ENCODE measurements around the gene MDK.

MDK gene, protein sequence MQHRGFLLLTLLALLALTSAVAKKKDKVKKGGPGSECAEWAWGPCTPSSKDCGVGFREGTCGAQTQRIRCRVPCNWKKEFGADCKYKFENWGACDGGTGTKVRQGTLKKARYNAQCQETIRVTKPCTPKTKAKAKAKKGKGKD

DNA sequence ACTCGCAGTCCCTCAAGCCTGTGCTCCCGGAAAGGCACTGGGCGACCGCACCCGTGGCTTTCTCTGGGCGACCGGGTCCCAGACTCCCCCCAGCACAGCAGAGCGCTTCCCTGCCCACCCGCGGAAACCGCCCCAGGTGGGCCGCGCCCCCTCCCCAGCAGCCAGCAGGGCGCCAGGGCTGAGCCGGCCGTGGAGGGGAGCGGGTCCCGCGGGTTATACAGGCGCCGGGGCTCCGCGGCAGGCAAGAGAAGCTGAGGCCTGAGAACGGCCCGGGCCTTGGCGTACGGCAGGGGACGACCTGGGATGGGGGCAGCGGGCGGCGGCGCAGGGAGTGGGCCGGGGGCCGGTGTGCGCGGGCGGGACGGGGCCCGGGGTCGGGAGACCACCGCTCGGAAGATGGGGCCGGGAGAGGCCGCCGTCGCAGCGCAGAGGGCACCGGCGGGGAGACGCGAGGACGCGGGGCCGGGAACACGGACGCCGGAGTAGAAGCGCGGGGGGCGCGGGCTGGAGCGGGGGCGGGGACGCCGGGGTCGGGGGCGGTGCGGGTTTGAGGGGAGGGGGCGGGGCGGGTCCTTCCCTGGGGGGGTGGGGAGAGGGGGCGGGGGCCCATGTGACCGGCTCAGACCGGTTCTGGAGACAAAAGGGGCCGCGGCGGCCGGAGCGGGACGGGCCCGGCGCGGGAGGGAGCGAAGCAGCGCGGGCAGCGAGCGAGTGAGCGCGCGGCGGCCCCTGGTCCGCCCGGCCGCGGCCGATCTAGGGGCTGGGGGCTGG lies at the start of gene MDK:
Gene MDK, plus strand, starts transcription at position 622 of the 771 bp plus-strand sequence. CDS start 389 bp downstream, outside the sequence.
- DNase-seq (ENCODE audit: low spot score), result peak; percentile 22

DNA sequence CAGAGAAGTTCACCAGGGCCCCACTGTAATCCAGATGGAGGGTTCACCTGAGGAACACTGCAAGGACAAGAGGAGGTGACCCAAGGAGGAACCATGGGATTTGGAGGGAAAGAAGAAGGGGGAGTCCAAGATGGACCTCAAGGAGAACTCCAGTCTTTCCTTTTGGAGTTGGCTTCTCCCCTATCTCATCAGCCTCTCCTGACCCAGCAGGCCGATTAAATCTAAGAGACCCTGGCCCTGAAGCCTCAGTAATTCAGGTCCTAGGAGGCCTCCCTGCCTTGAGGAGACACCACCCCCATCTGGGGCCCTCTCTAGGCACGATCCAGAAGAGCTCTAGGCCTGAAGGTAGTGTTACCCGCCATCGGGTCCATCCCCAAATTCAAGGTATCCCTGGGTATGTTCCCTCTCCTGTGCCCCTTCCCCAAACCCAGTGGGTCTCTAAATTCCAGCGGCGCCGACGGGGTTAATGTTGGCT lies 49.3 kb upstream of the MDK start:
- DNase-seq (ENCODE audit: low spot score), result no peak

DNA sequence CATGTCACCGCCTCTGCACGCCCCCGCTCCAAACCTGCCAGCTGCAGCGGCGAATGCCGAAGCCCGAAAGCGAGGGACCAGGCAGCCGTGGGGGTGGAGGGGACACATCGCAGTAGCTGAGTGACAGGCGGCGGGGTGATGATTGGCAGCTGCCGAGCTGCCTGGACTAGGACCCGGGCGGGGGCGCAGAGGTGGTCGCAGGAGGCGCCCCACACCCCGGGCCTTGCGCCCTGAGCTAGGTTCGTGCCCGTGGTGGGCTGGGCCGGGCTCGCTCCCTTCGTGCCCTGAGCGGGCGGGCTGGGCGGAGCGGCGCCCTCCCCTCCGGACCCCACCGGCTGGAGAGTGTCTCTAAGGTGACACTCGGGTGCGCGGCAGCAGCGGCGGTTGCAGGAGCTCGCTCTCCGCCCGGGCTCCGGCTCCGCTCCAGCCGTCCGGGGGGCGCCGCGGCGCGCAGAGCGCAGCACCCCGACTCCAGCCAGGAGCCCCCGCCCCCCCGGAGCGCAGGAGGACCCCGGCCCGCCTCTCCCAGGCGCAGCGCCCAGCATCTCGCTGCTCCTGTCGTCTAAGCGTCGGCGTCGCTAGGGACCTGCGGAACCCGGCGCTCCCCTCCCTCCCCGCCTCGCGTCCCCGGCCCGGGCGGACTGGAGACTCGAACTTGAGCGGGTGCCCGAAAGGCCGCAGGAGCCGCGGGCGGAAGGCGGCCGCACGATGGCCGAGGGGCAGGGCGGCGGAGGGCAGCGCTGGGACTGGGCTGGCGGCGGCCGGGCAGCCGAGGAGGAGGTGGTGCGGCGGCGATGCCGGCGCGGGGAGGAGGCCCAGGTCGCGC lies 48.7 kb upstream of the MDK start:
- DNase-seq (ENCODE audit: low spot score), result peak; percentile 35

DNA sequence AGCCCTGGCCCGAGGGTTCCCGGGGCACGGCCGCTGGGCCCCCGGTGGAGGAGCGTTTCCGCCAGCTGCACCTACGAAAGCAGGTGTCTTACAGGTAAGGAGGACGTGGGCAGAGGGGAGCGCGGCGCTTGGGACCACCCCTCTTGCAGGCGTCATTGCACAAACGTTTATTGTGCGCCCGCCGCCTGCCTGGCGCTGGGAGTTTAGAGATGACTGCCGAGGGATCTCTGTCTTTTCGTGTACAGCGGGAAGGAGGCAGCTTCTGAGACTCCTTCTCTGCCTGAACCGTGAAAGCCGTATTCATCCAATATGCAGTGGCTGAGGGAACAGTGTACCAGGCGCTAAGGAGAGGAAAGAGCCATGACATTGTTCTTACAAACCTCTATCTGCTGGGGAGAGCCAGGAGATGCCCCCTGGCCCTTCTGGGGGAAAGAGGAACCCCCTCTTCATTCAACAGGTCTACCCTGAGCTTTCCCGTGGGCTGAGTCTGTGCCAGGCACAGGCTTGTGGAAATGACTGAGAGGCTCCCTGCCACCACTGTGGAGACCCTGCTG lies 48.0 kb upstream of the MDK start:
- no peak for DNase-seq (ENCODE audit: low spot score)

DNA sequence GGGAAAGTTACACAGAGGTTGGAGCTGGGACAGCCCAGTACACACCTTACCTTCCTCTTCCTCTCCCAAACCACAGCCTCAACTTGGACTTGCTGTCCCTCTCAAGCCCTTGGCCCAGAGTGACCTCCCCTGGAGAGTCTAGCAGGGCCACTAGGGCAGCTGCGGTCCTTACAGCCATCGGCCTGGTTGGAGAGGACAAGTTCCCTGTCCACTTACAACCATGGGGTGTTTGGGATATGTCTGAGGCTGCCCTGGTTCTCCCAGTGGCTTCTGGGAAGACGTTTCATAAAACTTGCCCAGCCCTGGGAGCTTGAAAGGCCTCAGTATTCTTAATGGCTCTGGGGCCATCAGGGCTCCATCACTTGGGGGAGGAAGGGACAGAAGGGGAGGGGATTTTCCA lies 47.3 kb upstream of the MDK start:
- DNase-seq (ENCODE audit: low spot score), result no peak

DNA sequence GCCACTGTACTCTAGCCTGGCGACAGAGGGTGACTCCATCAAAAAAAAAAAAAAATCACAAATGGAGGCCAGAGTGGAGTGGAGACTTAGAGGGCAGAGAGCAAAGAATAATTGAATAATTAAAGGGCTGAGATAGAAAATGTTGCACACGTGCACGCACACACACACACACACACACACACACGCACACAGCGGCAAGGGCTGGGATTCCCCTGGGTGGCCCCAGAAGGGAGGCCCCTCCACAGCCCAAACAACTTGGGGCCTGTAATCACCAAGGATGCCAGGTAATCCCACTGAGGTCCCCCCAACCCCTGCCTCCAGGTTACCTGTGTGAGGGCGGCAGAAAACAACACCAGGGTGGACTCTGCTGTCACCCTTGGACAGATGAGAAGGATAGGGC lies 46.2 kb upstream of the MDK start:
- no peak for DNase-seq (ENCODE audit: low spot score)

DNA sequence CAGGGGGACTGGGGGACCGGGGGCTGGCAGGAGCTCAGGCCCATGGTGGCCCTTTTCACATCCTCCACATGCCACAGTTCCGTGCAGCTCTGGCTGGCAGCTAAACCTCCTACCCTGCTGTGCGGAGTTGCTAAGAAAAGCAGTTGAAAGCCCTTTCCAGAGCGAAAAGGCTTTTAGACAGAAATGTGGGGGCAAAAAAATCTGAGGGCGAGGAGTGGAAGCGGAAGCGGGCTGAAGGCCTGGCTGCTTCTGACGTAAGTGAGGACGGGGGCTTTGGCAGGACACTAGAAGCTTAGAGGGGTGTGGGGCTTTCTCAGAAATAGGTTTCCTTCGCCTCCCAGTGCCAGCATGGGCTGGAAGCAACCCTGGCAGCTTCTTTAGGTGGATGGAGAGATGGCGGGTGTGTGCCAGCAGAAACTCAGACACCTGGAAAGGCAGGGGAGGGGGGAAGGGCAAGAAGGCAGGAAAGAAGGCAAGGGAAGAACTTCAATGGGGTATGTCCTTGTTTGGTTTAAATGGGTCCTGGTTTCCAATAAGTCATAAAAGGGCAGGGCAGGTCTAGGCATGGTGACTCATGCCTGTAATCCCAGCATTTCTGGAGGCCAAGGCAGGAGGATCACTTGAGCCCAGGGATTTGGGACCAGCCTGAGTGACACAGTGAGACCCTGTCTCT lies 45.4 kb upstream of the MDK start:
- DNase-seq (ENCODE audit: low spot score), result no peak

DNA sequence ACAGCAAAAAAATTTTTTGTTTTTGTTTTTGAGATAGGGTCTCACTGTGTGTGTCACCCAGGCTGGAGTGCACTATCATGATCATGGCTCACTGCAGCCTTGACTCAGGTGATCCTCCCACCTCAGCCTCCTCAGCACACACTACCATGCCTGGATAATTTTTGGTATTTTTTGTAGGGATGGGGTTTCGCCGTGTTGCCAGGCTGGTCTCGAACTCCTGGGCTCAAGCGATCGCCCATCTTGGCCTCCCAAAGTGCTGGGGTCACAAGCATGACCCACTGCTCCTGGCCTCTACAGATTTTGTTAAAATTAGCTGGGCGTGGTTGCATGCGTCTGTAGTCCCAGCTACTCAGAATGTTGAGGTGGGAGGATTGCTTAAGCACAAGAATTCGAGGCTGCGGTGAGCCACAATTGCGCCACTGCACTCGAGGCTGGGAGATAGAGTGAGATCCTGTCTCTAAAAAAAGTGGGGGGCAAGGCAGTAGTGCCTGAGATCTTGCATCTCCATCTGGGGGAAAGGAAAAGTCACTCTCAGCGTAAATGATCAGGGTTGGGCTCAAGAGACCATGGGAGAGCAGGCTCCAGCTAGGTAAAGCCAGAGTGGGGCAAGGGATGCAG lies 44.8 kb upstream of the MDK start:
- DNase-seq (ENCODE audit: low spot score), result no peak

DNA sequence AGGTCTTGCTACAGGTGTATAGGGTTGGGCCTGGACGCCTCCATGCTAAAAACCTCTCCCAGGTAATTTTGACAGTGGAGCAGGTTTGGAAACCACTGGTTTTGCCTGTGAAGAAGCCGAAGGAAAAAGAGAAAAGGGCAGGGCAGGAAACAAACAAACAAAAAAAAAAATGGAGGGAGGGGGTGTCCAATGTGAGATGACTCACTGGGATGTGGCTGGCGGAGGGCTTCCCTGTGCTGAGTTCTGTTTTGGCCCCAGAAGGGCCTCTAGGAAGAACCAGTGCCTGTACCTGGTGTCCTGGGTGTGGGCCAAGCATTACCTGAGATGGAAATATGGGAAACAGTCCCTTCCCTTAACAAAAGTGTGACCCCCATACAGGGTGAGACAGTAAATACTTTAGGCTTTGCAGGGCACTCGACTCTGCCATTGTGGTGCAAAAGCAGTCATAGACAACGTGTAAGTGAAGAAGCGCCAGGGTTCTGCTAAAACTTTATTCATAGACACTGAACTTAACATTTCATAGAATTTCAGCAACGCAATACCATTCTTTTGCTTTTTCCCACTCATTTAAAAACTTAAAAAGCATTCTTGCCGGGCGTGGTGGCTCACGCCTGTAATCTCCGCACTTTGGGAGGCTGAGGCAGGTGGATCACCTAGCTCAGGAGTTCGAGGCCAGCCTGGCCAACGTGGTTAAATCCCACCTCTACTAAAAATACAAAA lies 43.7 kb upstream of the MDK start:
- no peak for DNase-seq (ENCODE audit: low spot score)

DNA sequence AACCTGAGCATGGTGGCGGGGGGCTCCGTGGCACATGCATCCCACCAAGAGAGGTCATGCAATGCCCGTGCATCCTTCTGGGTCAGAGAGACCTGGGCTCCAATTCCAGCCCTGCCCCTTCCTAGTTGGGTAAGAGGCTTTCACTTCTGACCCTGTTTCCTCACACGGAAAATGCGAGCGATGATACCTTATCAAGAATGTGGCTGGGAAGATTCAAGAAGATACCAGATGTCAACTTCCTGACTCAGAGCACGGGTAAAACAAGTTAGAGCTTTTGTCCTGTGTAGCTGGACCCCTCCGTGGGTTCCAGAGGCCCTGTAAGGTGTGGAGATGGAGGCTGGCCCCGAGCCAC lies 42.9 kb upstream of the MDK start:
- no peak for DNase-seq (ENCODE audit: low spot score)

DNA sequence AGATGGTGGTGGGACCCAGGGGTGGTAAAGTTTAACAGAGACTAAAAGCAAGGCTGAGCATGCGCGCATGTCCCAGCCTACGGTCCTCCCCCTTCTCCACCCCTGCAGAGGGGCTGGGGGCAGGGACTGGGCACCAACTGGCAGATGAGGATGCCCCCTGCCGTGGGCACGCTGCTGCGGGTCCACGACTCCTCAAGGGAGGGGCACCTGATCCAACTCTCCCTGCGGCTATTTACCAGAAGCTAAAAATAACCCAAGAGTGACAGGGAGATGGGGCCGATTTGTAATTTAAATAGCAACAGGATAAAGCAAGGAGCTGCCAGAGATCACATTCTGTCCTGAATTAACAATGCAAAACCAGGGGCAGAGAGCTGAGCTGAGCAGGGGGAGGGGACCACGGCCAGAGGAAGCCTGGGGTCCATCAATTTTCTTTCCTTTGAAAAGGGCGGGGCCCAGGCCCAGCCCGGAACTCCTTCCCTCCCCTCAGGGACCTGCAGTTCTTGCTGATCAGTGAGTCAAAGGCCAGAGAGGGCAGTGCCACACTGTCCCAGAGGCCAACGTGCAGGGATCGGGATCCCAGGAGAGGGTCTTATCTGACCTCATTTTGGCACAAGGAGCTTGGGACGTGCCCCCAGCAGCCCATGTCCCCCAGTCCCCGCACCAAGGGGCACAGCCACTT lies 42.3 kb upstream of the MDK start:
- DNase-seq (ENCODE audit: low spot score), result no peak

DNA sequence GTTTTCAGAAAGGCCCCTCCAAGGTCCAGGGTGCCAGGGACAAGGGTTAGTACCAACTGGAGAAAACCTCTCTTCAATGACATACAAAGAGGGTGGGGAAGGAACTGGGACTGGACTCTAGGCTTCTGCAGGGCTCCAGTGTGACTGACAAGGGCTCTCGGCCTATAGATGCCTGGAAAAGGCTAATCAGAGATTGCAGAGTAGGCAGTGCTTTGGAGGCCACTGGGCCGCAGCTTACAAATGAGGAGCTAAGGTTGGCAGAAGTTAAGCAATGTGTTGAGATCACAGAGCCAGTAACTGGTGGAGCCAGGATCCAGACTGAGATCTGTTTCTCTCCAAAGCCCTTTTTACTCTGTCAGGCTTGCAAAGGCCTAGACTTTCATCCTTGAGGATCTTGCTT lies 41.7 kb upstream of the MDK start:
- no peak for DNase-seq (ENCODE audit: low spot score)

DNA sequence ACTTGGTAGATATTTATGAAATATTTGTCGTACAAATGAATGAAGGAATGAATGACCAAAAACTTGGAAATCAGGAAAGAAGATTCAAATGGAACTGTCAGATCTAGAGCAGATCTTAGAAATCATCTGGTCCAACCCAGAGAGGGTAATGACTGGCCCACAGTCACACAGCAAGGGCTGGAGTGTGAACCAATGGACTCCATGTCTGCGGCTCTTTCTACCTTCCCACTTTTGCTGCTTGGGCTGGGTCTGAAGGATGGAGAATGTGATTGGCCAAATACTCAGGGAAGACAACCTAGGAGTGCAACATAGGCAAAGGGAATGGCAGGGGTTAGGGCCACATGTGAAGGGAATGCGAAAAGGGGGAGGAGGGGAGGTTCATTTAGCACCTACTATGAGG lies 40.0 kb upstream of the MDK start:
- no peak for DNase-seq (ENCODE audit: low spot score)

DNA sequence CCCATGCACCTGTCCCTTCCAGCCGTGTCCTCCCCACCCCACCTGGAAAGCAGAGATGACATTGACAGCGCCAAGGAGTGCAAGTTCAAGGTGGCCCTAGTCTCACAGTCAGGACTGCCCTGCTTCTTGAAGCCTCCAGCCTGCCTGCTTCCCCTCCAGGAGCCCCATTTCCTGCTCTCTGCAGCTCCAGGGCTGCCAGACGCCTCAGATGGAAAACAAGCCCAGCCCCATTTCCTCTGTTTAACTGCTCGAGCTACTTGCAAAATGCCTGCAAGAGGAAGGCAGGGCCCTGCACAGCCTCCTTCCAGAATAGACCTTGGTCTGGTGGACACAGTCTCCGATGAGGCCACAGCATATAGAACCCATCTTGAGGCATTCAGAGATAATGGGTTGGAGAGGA lies 39.2 kb upstream of the MDK start:
- no peak for DNase-seq (ENCODE audit: low spot score)

DNA sequence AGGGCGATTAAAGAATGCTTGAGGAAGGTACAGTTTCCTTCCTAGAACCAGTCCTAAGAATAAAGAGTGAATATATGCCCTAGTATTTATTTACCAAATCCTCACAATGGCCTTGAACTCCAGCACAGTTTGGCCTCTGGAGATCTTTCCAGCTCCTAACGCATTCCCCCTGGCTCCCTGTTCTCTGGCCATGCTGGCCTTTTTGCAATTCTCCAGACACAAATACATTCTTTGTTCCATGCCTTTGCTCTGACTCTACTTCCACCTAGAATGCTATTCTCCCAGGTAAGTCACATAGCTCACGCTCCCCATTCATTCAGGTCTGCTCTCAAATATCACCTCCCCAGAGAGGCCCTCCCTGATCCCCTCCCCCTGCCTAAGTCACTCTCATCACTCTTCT lies 37.9 kb upstream of the MDK start:
- DNase-seq (ENCODE audit: low spot score), result no peak

DNA sequence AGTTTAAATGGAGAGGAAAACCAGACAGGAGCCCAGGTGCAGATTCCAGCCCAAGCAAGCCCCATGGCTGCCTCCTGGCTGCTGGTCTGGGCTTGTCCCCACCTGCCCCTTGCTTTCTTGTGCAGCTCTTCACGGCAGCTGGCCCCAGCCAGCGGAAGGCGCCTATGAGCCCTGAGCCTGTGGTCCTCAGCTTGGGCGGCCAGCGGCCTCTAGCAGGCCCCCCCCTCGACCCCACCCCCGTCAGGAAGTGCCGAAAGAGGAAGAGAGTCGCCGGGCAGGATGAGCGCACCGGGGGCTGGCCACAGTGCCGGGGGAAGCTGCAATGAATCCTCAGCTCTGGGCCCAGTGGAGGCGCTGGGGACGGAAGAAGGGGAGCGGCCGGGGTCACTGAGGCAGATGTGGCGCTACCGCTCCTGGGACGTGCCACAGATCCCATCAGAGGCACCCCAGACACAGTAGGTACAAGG lies 36.3 kb upstream of the MDK start:
- DNase-seq (ENCODE audit: low spot score), result peak; percentile 36

DNA sequence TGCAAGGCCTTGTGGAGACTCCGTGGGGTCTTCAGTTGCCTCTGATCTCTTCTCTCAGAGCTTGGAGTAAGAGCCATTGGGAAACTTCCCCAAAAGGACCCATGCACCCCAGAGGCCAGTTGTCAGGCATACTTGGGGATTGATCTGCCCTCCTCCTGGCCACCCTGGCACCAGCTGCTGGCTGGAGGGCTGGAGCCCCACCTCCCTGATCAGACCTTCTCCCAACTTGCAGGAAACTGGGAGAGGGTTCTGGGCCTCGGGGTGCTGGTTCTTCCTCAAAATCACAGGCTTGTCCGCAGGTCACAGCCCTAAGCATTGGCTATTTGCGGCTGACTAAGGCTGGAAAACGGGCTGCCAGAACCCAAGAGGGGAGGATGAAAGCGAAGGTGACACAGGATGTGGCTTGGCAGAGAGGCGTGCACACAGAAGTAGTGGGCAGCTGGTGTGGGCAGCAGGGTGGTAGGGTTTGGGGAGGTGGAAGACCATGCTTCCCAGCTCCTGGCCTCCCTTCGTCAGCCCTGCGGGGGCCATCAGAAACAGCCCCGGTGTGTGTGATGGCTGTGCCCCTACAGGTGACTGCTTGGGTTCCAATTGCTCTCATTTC lies 35.5 kb upstream of the MDK start:
- DNase-seq (ENCODE audit: low spot score), result no peak

DNA sequence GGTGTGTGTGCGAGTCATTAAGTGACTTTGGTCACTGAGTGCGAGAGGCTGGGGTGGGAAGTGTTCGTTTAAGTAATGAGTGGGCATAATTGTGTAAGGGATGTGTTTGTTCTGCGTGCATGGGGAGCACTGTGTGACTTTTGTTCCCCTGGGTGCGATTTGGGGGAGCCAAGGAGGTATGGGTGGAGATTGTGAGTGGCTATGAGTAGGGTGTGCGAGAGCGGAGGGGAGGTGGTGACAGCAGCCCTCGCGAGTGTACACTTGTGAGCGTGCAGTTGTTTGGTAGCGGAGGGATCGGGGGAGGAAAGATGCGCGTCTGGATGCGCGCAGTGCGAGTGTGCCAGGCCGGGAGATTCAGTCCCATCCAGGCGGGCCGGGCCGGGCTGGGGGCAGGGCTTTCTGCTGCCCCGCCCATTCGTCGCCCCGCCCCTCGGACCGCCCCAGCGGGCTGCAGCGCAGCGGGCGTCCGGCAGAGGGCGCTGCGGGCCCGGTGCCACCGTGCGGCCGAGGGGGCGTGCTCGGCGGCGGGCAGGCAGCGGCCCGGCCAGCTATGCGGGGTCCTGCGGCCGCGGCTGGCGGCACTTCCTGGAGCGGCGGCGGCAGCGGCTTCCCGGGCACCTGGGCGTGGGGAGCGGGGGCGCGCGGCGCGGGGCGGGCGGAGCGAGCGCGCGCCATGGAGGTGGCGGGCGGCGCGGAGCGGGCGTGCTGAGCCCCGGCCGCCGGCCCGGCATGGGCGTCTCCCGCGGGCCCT lies 34.4 kb upstream of the MDK start, which contains the start of gene DGKZ:
Gene DGKZ, plus strand, starts transcription at position 578 of the 751 bp plus-strand sequence. CDS start 197 bp downstream, outside the sequence.
- DNase-seq (ENCODE audit: low spot score), result peak; percentile 95
